GM19099 (cell line): Measurements from ENCODE around the gene C4orf51.

Experiments
- POLR2A ChIP-seq: IDR thresholded peaks from 3 replicates; pipeline ENCODE4 v1.6.1; 2011; ENCODE audit warnings: low read depth; ENCODE audit not compliant: insufficient read length; ENCODE audit errors: extremely low read depth

The C4orf51 gene

GRCh38 chr4:145679991-145680455, at the start of gene C4orf51:
C4orf51 (plus strand) TSS chr4:145680146; CDS start chr4:145680204, 58 bp downstream.
- TF ChIP-seq POLR2A: no peak

- no peak for TF ChIP-seq POLR2A
Measured at GRCh38 chr4:145635117-145635516, 44.8 kb upstream of the C4orf51 start.

- TF ChIP-seq POLR2A: no peak
Measured at GRCh38 chr4:145635630-145636029, 44.3 kb upstream of the C4orf51 start.

- TF ChIP-seq POLR2A: no peak
Measured at GRCh38 chr4:145639186-145639698, 40.7 kb upstream of the C4orf51 start.

GRCh38 chr4:145643295-145643694, 36.7 kb upstream of the C4orf51 start:
- TF ChIP-seq POLR2A: no peak

GRCh38 chr4:145644699-145645098, 35.2 kb upstream of the C4orf51 start:
- no peak for TF ChIP-seq POLR2A

- no peak for TF ChIP-seq POLR2A
Measured at GRCh38 chr4:145656156-145656555, 23.8 kb upstream of the C4orf51 start.

GRCh38 chr4:145660064-145660463, 19.9 kb upstream of the C4orf51 start:
- no peak for TF ChIP-seq POLR2A

GRCh38 chr4:145663194-145663593, 16.8 kb upstream of the C4orf51 start:
- TF ChIP-seq POLR2A: no peak

GRCh38 chr4:145665773-145666172, 14.2 kb upstream of the C4orf51 start:
- TF ChIP-seq POLR2A: no peak

GRCh38 chr4:145670422-145670821, 9.5 kb upstream of the C4orf51 start:
- no peak for TF ChIP-seq POLR2A

- no peak for TF ChIP-seq POLR2A
Measured at GRCh38 chr4:145679520-145679919, 426 bp upstream of the C4orf51 start.

- no peak for TF ChIP-seq POLR2A
Measured at GRCh38 chr4:145680902-145681301, 956 bp downstream of the C4orf51 start.

GRCh38 chr4:145681518-145681917, 1.6 kb downstream of the C4orf51 start:
- no peak for TF ChIP-seq POLR2A

- no peak for TF ChIP-seq POLR2A
Measured at GRCh38 chr4:145681956-145682355, 2.0 kb downstream of the C4orf51 start.

GRCh38 chr4:145686991-145687390, 7.0 kb downstream of the C4orf51 start:
- no peak for TF ChIP-seq POLR2A

- no peak for TF ChIP-seq POLR2A
Measured at GRCh38 chr4:145690610-145691009, 10.7 kb downstream of the C4orf51 start.
